ENCODE data around the gene STARD5. TPM values are rescaled to one million over a fixed set of nuclear protein-coding genes. Genes with fewer than 3 reads are reported as not detected.

Gene STARD5
- total and polyA plus RNA-seq, 2 experiments from 2014 or later = 3.8 to 10.1 TPM

GRCh38 chr15:81276967-81277366 is 47.0 kb downstream of the STARD5 start:
- DNase-seq (ENCODE audit: low spot score) (peak; percentile 19), ATAC-seq (no peak)
- Mint-ChIP-seq H3K4me1 (peaks cover 9% of the 10 kb centered on the region; the same call in 2 of the 3 replicates), H3K4me3 (no peak overlapping the region), H3K27ac (no peak overlapping the region), H3K27me3 (ENCODE audit: insufficient read depth, low read depth, poor library complexity) (peaks cover 10% of the 10 kb centered on the region), H3K9me3 (peaks cover 29% of the 10 kb centered on the region), H3K36me3 (ENCODE audit: low read depth) (peaks cover 14% of the 10 kb centered on the region)
- H3K79me2 ChIP-seq (replicated peaks; ENCODE audit: insufficient read depth) = no peaks in the 10 kb centered on the region
- no peak overlapping the region for H3K4me2 ChIP-seq
- H4K20me1 ChIP-seq (replicated peaks; ENCODE audit: insufficient read depth) = no peaks in the 10 kb centered on the region
- no peaks in the 10 kb centered on the region for H3K27me3 ChIP-seq (ENCODE audit: insufficient read depth)
- no peaks in the 10 kb centered on the region for H3F3A ChIP-seq (replicated peaks; ENCODE audit: low read depth)
- H3K4me1 ChIP-seq (ENCODE audit: insufficient read depth) = peaks cover 6% of the 10 kb centered on the region; the same call in 1 of the 2 replicates
- no peak overlapping the region for H3K4me3 ChIP-seq
- TF ChIP-seq ZNF114 (CRISPR knock-in tag; IDR thresholded peaks at IDR 0.05) (no peak), EZH2 (IDR thresholded peaks at IDR 0.05; ENCODE audit: low read depth, unreplicated experiment) (no peak), ZNF462 (CRISPR knock-in tag; IDR thresholded peaks at IDR 0.05) (no peak), EZH2phosphoT487 (IDR thresholded peaks at IDR 0.05; ENCODE audit: unreplicated experiment) (no peak), REST (IDR thresholded peaks at IDR 0.05; ENCODE audit: unreplicated experiment) (no peak), CREB1 (CRISPR knock-in tag; IDR thresholded peaks at IDR 0.05; ENCODE audit: low read depth) (no peak), STAT1 (IDR thresholded peaks at IDR 0.05; ENCODE audit: unreplicated experiment) (no peak), JUNB (IDR thresholded peaks at IDR 0.05; ENCODE audit: unreplicated experiment) (no peak), ZNF331 (CRISPR knock-in tag; IDR thresholded peaks at IDR 0.05; ENCODE audit: low read depth) (no peak), POLR2AphosphoS5 (IDR thresholded peaks at IDR 0.05; ENCODE audit: low read depth) (no peak), ETS1 (IDR thresholded peaks at IDR 0.05) (no peak), NANOG (IDR thresholded peaks at IDR 0.05; ENCODE audit: borderline replicate concordance) (no peak), CTCF (conservative IDR thresholded peaks at IDR 0.05; ENCODE audit: low read depth in 2 of 2) (no peak)
- H3K27ac ChIP-seq (ENCODE audit: low read depth) = no peak overlapping the region
- no peak overlapping the region for H2AFZ ChIP-seq
- no peaks in the 10 kb centered on the region for H3K9me2 ChIP-seq (ENCODE audit: insufficient read depth)
- no peaks in the 10 kb centered on the region; the same call in 1 of the 2 replicates for H3K36me3 ChIP-seq (ENCODE audit: insufficient read depth)

All from GM23338 (cell line).